ENCODE results near the gene SLC30A7. TPM values are rescaled to one million over a fixed set of nuclear protein-coding genes. Genes with fewer than 3 reads are reported as not detected.

Gene SLC30A7
- total RNA-seq, 6 experiments from 2014 or later, result 19.1 to 32.2 (median 23.3) TPM

DNA sequence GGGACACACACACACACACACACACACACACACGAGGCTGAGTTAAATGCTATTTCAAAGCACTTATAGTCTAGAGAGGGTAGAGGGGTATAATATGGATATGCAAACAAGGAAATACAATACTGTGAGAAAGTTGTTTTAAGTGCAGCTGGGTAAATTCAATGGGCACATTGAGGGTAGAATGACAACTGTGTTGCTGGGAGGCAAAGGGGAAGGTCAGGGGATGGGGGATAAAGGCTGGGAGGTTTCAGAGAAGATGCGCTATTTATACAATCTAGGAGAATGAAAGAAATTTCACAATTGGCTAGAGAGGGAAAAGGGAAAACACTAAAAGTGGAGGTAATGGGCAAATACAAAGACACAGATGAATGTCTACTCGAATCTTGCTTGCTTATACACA, 20.7 kb upstream of the SLC30A7 start:
- 88% methylated on average over 3 of the region's 3 CpGs for WGBS (ENCODE audit: insufficient coverage, low coverage, low lambda C conversion rate, missing lambda C conversion rate)
- ATAC-seq (no peak), DNase-seq (no peak)
- Histone ChIP-seq H3K9me3 (no peaks in the 10 kb centered on the region), H3K36me3 (no peaks in the 10 kb centered on the region), H3K27me3 (no peaks in the 10 kb centered on the region), H3K4me1 (no peaks in the 10 kb centered on the region), H3K4me3 (no peak overlapping the region), H3K27ac (no peak overlapping the region)
- intact Hi-C loops (cut with DNase I), result loop anchor here in 1 of 2 donors (10.0 kb wide), 1 partner anchor 410 kb away; no protein-coding TSS in a partner anchor
- TF ChIP-seq POLR2A (IDR thresholded peaks at IDR 0.05) (no peak), CTCF (IDR thresholded peaks at IDR 0.05) (no peak)

GRCh38 chr1:100876291-100876690, 19.6 kb upstream of the SLC30A7 start:
- no peak overlapping the region for H3K27ac ChIP-seq
- no peaks in the 10 kb centered on the region for H3K27me3 ChIP-seq
- no peak for DNase-seq
- no peak overlapping the region for H3K4me3 ChIP-seq
- no peaks in the 10 kb centered on the region for H3K36me3 ChIP-seq
- no peaks in the 10 kb centered on the region for H3K9me3 ChIP-seq
- ATAC-seq, result no peak
- intact Hi-C loops (cut with DNase I), result loop anchor here in 1 of 2 donors (10.0 kb wide), 1 partner anchor 411 kb away; no protein-coding TSS in a partner anchor
- TF ChIP-seq CTCF (IDR thresholded peaks at IDR 0.05), result no peak
- no peak for TF ChIP-seq POLR2A (IDR thresholded peaks at IDR 0.05)
- no peaks in the 10 kb centered on the region for H3K4me1 ChIP-seq

DNA sequence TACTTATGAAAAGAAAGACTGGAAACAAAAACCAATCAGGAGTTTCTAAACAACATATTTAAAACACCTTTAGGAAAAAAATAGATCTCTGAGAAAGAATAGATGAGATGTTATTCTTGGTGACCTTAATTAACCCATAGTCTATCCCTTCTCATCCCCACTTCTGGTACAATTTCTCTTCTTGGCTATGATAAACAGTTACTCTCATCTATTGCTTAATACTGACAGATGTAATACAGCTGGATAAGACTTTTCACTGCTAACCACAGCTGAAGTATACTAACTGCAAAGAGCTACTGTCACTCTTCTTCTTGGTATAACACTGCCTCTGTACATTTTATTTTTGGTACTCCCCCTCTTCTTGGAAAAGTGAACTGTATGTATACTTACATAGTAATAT, 16.5 kb upstream of the SLC30A7 start:
- Histone ChIP-seq H3K4me1 (no peaks in the 10 kb centered on the region), H3K27ac (no peak overlapping the region), H3K4me3 (no peak overlapping the region), H3K9me3 (no peaks in the 10 kb centered on the region), H3K27me3 (no peaks in the 10 kb centered on the region), H3K36me3 (no peaks in the 10 kb centered on the region)
- TF ChIP-seq POLR2A (IDR thresholded peaks at IDR 0.05) (no peak), CTCF (IDR thresholded peaks at IDR 0.05) (no peak)
- ATAC-seq, result no peak
- DNase-seq, result no peak
- intact Hi-C loops (cut with DNase I), result loop anchor here in 1 of 2 donors (10.0 kb wide), 1 partner anchor 415 kb away; no protein-coding TSS in a partner anchor

DNA sequence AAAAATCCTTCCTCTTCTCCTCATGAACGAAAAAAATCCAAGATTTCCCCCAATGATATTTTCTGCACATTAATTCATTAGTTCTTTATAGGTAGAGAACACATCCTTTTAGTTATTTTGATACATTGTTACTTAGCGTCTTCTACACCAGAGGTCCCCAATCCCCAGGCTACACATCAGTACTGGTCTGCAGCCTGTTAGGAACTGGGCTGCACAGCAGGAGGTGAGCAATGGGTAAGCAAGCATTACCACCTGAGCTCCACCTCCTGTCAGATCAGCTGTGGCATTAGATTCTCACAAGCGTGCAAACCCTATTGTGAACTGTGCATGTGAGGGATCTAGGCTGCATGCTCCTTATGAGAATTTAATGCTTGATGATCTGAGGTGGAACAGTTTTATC, 14.2 kb upstream of the SLC30A7 start:
- WGBS (ENCODE audit: insufficient coverage, low coverage, low lambda C conversion rate, missing lambda C conversion rate), result 77% methylated on average over 3 of the region's 3 CpGs
- Histone ChIP-seq H3K27ac (no peak overlapping the region), H3K4me3 (no peak overlapping the region), H3K27me3 (no peaks in the 10 kb centered on the region), H3K9me3 (no peaks in the 10 kb centered on the region), H3K4me1 (no peaks in the 10 kb centered on the region), H3K36me3 (no peaks in the 10 kb centered on the region)
- intact Hi-C loops (cut with DNase I), result no loop called here
- DNase-seq (no peak), ATAC-seq (no peak)
- TF ChIP-seq POLR2A (IDR thresholded peaks at IDR 0.05) (no peak), CTCF (IDR thresholded peaks at IDR 0.05) (no peak)

DNA sequence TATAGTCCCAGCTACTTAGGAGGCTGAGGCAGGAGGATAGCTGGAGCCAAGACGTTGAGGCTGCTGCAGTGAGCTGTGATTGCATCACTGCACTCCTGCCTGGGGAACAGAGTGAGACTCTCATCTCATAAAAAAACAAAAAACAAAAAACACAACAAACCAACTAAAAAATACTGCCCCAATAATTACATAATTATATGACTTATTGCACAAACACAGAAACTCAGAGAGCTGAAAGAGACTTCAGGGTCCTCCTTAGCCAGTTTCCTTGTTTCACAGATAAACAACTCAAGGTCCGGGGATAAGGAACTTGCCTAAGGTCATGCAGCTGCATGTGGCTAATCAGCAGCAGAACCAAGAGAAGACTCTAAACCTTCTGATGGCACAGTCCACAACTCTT, 13.2 kb upstream of the SLC30A7 start:
- no peaks in the 10 kb centered on the region for H3K4me1 ChIP-seq
- DNase-seq (no peak), ATAC-seq (peak; percentile 47 to 77 (median 60))
- WGBS (ENCODE audit: insufficient coverage, low coverage, low lambda C conversion rate, missing lambda C conversion rate), result 67% methylated on average over 2 of the region's 2 CpGs
- TF ChIP-seq POLR2A (IDR thresholded peaks at IDR 0.05) (no peak), CTCF (IDR thresholded peaks at IDR 0.05) (no peak)
- no peaks in the 10 kb centered on the region for H3K36me3 ChIP-seq
- H3K27ac ChIP-seq, result no peak overlapping the region
- intact Hi-C loops (cut with DNase I), result no loop called here
- no peaks in the 10 kb centered on the region for H3K27me3 ChIP-seq
- no peaks in the 10 kb centered on the region for H3K9me3 ChIP-seq
- H3K4me3 ChIP-seq, result no peak overlapping the region

Data from right lobe of liver (tissue), 6 donors.